ENCODE measurements around the gene SLC17A8.
"Not testable (repeated sequence)": the region's sequence is repeated elsewhere in the genome, so short reads cannot be mapped to it uniquely, and the experiment has no call there.

SLC17A8 gene

DNA sequence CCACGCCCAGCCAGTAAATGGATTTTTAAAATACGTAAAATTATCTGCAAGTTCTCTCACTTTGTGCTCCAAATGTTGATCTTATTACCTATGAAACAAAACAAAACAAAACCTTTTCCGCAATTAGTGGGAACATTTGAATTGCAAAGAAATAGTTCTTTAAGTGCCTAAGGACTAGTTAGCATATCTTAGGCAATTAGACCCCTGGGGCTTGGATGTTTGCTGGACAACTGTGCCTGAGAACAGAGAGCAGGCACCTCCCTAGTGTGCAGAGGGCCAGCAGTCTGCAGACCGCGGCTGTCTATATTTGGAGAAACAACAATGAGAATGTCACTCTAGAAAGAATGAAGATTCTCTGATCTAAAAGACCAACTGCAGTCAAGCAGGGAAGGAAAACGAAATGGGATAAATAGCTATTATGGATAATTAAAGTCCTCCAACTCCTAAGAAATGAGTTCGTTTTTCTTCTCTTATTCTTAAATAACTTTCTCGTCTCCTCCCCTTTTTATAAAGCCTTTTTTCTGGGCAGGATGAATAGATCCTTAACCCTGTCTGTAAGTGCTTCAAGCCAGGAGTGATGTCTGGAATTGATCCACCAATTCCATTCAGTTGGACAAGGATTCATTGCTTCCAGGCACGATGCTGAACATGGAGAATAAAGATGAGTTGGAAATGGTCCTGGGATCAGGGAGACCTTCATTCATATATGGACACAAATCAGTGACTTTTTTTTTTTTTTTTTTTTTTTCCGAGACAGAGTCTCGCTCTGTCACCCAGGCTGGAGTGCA lies 16.2 kb downstream of the SLC17A8 start:
- DNase-seq, result no peak

- DNase-seq, result no peak
Observed at GRCh38 chr12:100375038-100375735, 18.3 kb downstream of the SLC17A8 start.

GRCh38 chr12:100376161-100376560 lies 19.3 kb downstream of the SLC17A8 start:
- DNase-seq, result no peak

DNA sequence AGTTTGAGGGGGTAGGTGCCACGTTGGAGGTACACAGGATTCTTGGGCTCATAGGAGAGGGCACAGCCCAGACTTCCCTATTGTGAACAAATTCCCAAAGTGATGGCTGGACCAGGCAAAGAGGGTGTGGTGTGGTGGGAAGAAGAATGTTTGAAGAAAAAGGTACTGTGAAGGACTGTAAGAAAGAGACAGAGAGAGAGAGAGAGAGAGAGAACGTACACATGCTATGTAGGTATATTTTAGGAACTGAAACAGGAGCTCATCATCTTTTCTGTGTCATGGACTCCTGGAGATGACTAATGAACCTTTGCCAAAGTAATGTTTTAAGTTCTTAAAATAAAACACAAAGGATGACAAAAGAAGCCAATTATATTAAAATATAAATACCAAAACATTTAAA lies 24.5 kb downstream of the SLC17A8 start:
- no peak for DNase-seq

DNA sequence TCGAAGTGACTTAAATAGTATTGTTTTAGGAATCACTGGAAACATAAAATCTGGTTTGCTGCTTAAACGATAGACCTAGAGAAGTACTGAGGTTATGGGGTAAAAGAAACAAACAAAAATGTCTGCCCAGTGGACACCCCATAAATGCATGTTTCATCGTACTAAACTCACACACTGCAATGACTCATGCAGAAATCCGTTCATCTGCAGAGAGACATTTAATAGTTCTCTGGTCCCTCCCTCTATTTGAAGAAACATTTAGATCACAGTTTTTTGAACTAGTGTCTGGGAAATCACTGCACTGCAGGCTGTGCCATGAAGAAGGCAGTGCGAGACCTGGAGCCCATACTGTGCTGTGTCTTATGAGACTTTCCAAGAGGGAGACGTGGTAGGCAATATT lies 25.5 kb downstream of the SLC17A8 start:
- DNase-seq, result no peak

- no peak for DNase-seq
Observed at GRCh38 chr12:100383586-100384558, 27.0 kb downstream of the SLC17A8 start.

DNA sequence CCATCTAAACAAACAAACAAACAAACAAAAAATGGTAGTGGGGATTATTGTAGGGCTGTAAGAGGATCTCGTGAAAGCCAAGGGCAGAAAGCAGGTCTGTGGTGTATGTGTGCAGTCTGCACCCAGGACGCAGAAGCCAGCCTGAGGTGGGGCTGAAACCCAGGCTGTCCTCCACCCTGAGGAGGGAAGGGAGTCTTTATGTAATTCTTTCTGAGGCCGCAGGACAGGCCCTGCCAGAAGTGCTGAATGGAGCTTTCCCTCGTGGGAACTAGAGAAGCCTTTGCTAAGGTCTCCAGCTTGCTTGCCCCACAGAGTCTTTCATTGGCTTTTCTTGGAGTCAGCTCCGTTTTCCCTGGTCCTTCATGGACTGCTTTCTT lies 27.7 kb downstream of the SLC17A8 start:
- no peak for DNase-seq

- DNase-seq, result no peak
Observed at GRCh38 chr12:100388382-100388781, 31.5 kb downstream of the SLC17A8 start.

- no peak for DNase-seq
Observed at GRCh38 chr12:100391856-100392255, 35.0 kb downstream of the SLC17A8 start.

DNA sequence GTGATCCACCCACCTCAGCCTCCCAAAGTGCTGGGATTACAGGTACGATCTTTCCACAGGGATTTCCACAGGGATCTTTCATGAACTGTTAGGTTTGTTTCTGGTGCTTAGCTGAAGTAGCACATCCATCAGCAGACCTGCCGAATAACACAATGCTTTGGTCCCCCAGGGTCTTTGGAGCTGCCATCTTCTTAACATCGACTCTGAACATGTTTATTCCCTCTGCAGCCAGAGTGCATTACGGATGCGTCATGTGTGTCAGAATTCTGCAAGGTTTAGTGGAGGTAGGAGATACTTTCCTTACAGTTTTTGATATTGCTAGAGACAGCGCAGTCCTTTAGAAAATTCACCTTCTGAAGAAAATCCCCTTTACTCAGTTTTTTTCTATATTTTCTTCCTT lies 36.3 kb downstream of the SLC17A8 start:
- DNase-seq, result no peak

GRCh38 chr12:100395811-100396210 lies 38.9 kb downstream of the SLC17A8 start:
- no peak for DNase-seq

- DNase-seq, result no peak
Observed at GRCh38 chr12:100398307-100398706, 41.4 kb downstream of the SLC17A8 start.

GRCh38 chr12:100399095-100399494 lies 42.2 kb downstream of the SLC17A8 start:
- DNase-seq, result no peak

DNA sequence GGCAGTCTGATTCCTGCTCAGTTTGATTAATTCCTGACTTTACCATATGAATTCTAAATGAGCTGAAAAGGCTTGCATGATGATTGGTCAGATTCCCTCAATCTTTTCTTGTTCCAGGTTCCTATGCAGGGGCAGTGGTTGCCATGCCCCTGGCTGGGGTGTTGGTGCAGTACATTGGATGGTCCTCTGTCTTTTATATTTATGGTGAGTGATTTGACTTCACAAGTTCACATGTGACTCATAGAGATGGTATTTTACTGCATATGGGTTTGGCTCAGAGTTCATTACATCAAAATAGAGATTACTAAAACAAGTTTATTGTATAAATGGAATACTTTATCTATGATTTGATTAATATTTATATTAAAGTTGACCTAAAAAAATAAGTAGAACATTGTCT lies 44.8 kb downstream of the SLC17A8 start:
- DNase-seq, result no peak

GRCh38 chr12:100402763-100403162 lies 45.9 kb downstream of the SLC17A8 start:
- no peak for DNase-seq

DNA sequence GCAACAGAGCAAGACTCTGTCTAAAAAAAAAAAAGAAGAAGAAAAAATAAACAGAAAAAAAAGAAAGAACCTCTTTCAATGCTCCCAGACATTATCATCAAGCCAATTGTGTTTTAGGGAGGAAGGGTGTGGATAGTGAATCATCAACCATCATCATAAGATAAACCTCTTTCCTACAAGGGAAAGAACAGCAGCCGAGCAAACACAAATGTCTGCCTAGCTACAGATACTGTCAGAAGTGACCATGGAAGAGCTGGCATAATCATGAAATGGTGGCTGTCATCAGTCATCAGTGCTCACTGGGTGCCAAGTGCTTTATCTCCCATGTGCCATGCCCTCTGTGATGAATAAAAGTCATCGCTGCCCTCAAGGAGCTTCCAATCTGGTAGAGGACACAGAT lies 46.6 kb downstream of the SLC17A8 start:
- no peak for DNase-seq

GRCh38 chr12:100404769-100405407 lies 48.0 kb downstream of the SLC17A8 start:
- peak; percentile 35 to 39 for DNase-seq

GRCh38 chr12:100413001-100413400 lies 56.1 kb downstream of the SLC17A8 start:
- no peak for DNase-seq

DNA sequence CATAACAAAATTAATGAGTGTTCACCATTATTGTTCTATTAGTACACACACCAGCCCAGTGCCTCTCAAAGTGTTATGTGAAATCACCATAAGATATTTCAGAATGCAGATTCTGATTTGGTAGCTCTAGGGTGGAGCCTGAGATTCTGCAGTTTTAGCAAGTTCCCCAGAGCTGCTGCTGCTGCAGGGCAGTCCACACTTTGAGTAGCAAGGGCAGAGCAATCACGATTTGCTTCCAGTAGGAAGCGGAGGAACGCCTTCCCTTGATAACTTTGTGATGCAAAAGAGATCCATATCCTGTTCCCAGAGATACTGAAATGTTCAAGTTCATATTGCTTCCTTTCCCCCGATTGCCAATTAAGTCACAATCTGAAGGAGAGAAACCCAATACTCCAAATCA lies 57.9 kb downstream of the SLC17A8 start:
- no peak for DNase-seq

GRCh38 chr12:100422646-100423045 lies 65.8 kb downstream of the SLC17A8 start:
- DNase-seq, result no peak

DNA sequence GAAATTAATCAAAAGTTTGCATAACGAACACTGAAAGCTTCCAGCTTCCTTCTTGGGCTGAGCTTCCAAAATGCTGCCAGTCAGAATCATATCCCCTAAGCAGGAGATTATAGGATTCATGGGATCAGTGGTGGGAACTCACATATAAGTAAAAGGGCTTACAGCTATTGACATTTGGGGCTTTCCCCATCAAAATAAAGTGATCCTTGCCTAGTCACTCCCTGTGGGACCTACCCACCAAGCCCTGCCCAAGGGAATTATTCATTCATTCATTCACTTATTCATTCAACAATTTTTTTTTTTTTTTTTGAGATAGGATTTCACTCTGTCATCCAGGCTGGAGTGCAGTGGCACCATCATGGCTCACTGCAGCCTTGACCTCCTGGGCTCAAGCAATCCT lies 69.3 kb downstream of the SLC17A8 start:
- no peak for DNase-seq

DNA sequence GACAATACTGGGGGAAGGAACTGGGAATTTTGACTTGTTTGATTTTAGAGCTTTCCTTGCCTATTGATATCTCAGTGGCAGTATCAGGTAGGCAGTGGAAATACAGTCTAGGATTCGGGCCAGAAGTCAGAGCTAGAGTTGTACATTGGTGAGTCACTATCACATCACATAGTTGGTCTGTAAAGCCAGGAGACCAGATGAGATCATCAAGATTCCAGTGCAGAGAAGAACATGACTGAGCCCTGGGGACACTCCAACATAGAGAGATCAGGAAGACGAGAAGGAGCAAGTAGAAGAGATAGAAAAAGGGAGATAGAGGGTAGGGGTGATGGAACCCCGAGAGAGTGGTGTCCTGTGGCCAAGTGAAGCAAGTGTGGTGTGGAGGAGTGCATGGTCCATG lies 70.2 kb downstream of the SLC17A8 start:
- DNase-seq, result no peak

DNA sequence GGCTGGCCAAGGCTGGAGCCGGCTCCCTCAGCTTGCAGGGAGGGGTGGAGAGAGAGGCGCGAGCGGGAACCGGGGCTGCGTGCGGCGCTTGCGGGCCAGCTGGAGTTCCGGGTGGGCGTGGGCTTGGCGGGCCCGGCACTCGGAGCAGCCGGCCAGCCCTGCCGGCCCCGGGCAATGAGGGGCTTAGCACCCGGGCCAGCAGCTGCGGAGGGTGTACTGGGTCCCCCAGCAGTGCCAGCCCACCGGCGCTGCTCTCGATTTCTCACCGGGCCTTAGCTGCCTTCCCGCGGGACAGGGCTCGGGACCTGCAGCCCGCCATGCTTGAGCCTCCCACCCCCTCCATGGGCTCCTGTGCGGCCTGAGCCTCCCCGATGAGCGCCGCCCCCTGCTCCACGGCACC lies 73.4 kb downstream of the SLC17A8 start:
- not testable (repeated sequence) for DNase-seq
